Measurements from ENCODE around the gene S100A14. TPM values are rescaled to one million over a fixed set of nuclear protein-coding genes. Genes with fewer than 3 reads are reported as not detected.

S100A14 gene
- total and polyA plus RNA-seq, 9 of the 15 experiments (the other 6 are each of a cell fraction or from before 2014, with no cell fraction given) = 0.10 to 0.64 (median 0.24) TPM; not detected in 3

DNA sequence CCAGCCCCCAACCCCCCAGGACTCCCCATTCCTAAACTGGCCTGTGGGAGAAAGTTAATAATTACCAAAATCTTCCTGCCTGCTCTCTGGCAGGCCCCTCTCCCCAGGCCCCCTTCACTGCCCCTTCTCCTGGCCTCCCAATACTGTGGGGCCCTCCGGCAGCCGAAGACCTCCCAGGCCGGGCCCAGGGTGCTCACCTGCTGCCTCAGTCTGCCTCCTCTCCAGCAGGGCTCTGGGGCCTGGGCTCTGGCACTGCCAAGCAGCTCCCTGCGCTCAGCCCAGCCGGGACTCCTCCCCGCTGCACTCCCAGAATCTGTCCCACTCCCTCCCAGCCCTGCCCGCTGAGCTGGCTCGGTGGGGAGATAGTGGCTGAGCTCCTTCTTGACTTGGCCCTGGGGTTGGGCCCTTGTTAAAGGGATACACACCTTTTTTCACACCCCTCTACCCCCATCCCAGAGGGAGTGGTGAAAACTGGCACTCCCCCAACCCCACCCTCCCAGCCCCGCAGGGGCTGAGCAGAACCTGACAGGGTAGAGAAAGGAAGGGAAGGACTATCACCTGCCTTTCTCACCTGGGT, 3.3 kb downstream of the S100A14 start, which contains the start of gene S100A16:
S100A16 (minus strand) TSS at position 383 of the 577 bp plus-strand sequence. CDS start 4,986 bp downstream, outside the sequence.
- no peak within 1 kb of the TSS for H2AFZ ChIP-seq (ENCODE audit: low read depth, low read length)
- peaks cover 6% of the 10 kb centered on the region for H3K9me1 ChIP-seq (ENCODE audit: control insufficient read depth, insufficient read depth, low read length)
- no peaks in the 10 kb centered on the region for H3K36me3 ChIP-seq (ENCODE audit: control insufficient read depth, insufficient read depth, low read length)
- no peaks in the 10 kb centered on the region for H4K20me1 ChIP-seq (replicated peaks; ENCODE audit: control insufficient read depth, insufficient read depth, low read length)
- peaks cover 39 to 62% of the 10 kb centered on the region in 2 experiments for H3K4me1 ChIP-seq (replicated peaks in 1 of 2; ENCODE audit: control insufficient read depth in 2 of 2, insufficient read depth in 2 of 2, low read length in 2 of 2)
- H3K4me3 ChIP-seq = no peak within 1 kb of the TSS
- FAIRE-seq (no peak), DNase-seq (ENCODE audit: extremely low read depth in 1 of 4, low spot score in 3 of 4) (peak in 2 of 4 experiments; percentile 48 to 49), ATAC-seq (peak; percentile 8; the same call in 2 of the 3 replicates)
- H3K9me3 ChIP-seq (replicated peaks; ENCODE audit: control insufficient read depth, insufficient read depth, low read depth, low read length) = no peaks in the 10 kb centered on the region
- in situ Hi-C loops (cut with MboI) (no loop called here), intact Hi-C loops (cut with micrococcal nuclease) (no loop called here)
- ChIA-PET POLR2A (interaction anchor here (0.6 to 2.0 kb wide), 6 partner anchors 14 to 749 kb away, joined by 3 to 17 read pairs (median 3); partner anchors contain the start of genes CHTOP and S100A13), CTCF (ENCODE audit: low intra/inter-chr PET ratio) (no interaction called here)
- H3K27me3 ChIP-seq (ENCODE audit: control insufficient read depth in 2 of 2, insufficient read depth in 2 of 2, low read length in 2 of 2) = no peaks in the 10 kb centered on the region
- no TSS peak for BruUV-seq (replicated peaks)
- H3K27ac ChIP-seq (ENCODE audit: extremely low read depth, low read depth, low read length) = no peak within 1 kb of the TSS
- H3K4me2 ChIP-seq (ENCODE audit: insufficient read depth, low read length) = no peak within 1 kb of the TSS
- no peaks in the 10 kb centered on the region for H3K79me2 ChIP-seq (ENCODE audit: control insufficient read depth, insufficient read depth, low read length)
- no peak for TF ChIP-seq L3MBTL2 (IDR thresholded peaks at IDR 0.05)
- TF ChIP-seq MCM2 (IDR thresholded peaks at IDR 0.05; ENCODE audit: low read depth) = no peak
- TF ChIP-seq PHF8 (IDR thresholded peaks at IDR 0.05; ENCODE audit: borderline replicate concordance, low read length) = peak; percentile 23; the same call in 1 of the 2 replicates
- no peak for TF ChIP-seq ARNT (IDR thresholded peaks at IDR 0.05)
- TF ChIP-seq, protein P1, sequence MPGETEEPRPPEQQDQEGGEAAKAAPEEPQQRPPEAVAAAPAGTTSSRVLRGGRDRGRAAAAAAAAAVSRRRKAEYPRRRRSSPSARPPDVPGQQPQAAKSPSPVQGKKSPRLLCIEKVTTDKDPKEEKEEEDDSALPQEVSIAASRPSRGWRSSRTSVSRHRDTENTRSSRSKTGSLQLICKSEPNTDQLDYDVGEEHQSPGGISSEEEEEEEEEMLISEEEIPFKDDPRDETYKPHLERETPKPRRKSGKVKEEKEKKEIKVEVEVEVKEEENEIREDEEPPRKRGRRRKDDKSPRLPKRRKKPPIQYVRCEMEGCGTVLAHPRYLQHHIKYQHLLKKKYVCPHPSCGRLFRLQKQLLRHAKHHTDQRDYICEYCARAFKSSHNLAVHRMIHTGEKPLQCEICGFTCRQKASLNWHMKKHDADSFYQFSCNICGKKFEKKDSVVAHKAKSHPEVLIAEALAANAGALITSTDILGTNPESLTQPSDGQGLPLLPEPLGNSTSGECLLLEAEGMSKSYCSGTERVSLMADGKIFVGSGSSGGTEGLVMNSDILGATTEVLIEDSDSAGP (CRISPR knock-in tag; IDR thresholded peaks at IDR 0.05) = 0 out of 2 replicates have a peak, but pooled peaks have one; percentile 55
- H3K9ac ChIP-seq (ENCODE audit: insufficient read depth in 1 of 2, low read depth in 2 of 2, low read length in 2 of 2) = peak within 1 kb of the TSS in 1 of 2 experiments; percentile 59; a peak in 2 of 4 replicates
- 24% methylated on average over 6 of the region's 9 CpGs for WGBS (ENCODE audit: insufficient coverage, low coverage, missing lambda C conversion rate)

All from K562 (cell line).